Globus pallidus (tissue), 1 donor: ENCODE measurements around the gene SYT3.
A peak's percentile ranks its signal among the peaks of the same experiment; 100 is the strongest.
"Not testable (repeated sequence)": the region's sequence is repeated elsewhere in the genome, so short reads cannot be mapped to it uniquely, and the experiment has no call there.

Experiments
- DNase-seq: peaks from one replicate; pipeline ENCODE4 v3.0.0-alpha.2; 2015; ENCODE audit warnings: low spot score

The SYT3 gene

GRCh38 chr19:50636317-50637085 lies 3.2 kb downstream of the SYT3 start:
- no peak for DNase-seq

- no peak for DNase-seq
Observed at GRCh38 chr19:50633973-50634372, 5.7 kb downstream of the SYT3 start.

- DNase-seq, result no peak
Observed at GRCh38 chr19:50633359-50633758, 6.3 kb downstream of the SYT3 start.

GRCh38 chr19:50632151-50632835 lies 7.4 kb downstream of the SYT3 start:
- no peak for DNase-seq

GRCh38 chr19:50629801-50630200 lies 9.9 kb downstream of the SYT3 start:
- DNase-seq, result no peak

GRCh38 chr19:50629194-50629593 lies 10.5 kb downstream of the SYT3 start:
- no peak for DNase-seq

GRCh38 chr19:50628551-50628950 lies 11.1 kb downstream of the SYT3 start:
- no peak for DNase-seq

GRCh38 chr19:50628146-50628545 lies 11.5 kb downstream of the SYT3 start:
- DNase-seq, result no peak

- no peak for DNase-seq
Observed at GRCh38 chr19:50626795-50627194, 12.9 kb downstream of the SYT3 start.

- no peak for DNase-seq
Observed at GRCh38 chr19:50626011-50626410, 13.7 kb downstream of the SYT3 start.

- no peak for DNase-seq
Observed at GRCh38 chr19:50624949-50625600, 14.6 kb downstream of the SYT3 start.

- not testable (repeated sequence) for DNase-seq
Observed at GRCh38 chr19:50620394-50620906, 19.2 kb downstream of the SYT3 start.

GRCh38 chr19:50619184-50619583 lies 20.5 kb downstream of the SYT3 start:
- DNase-seq, result not testable (repeated sequence)

GRCh38 chr19:50618379-50618778 lies 21.3 kb downstream of the SYT3 start:
- DNase-seq, result not testable (repeated sequence)

GRCh38 chr19:50612504-50613404 lies 26.9 kb downstream of the SYT3 start:
- not testable (repeated sequence) for DNase-seq

- peak; percentile 92 for DNase-seq
Observed at GRCh38 chr19:50607874-50608785, 31.6 kb downstream of the SYT3 start.

- no peak for DNase-seq
Observed at GRCh38 chr19:50607388-50607787, 32.3 kb downstream of the SYT3 start.

GRCh38 chr19:50606059-50606836 lies 33.4 kb downstream of the SYT3 start:
- not testable (repeated sequence) for DNase-seq

GRCh38 chr19:50604264-50605073 lies 35.2 kb downstream of the SYT3 start:
- not testable (repeated sequence) for DNase-seq
